IMR-90 (cell line): Measurements from ENCODE around the gene MCF2L. TPM values are rescaled to one million over a fixed set of nuclear protein-coding genes. Genes with fewer than 3 reads are reported as not detected.

Experiments used
- ATAC-seq: fragments of 200-7000 bp; cut with Tn5 transposase; 2 replicates; pipeline ENCODE4 v1.9.1; 2020; ENCODE audit warnings: low read depth, mild to moderate bottlenecking, moderate library complexity
- BruUV-seq: library from RNA; stranded (reverse); fragments of 400-500 nt; replicated peaks from 2 replicates; lab custom pipeline; 2021; lab: Mats Ljungman, UMichigan
- CTCF ChIA-PET: fragments of 300-600 bp; formaldehyde crosslinking; extraction: SDS; loops from one replicate; lab custom pipeline; 2021; ENCODE audit warnings: antibody characterized with exemption; lab: Yijun Ruan, JAX
- POLR2A ChIA-PET: fragments of 300-600 bp; sonication (Branson Sonifier 250); formaldehyde crosslinking; loops from one replicate; lab custom pipeline; 2022; ENCODE audit warnings: antibody characterized with exemption; ENCODE audit not compliant: unreplicated experiment; lab: Charles Lee
- DNase-seq: peaks from one replicate; pipeline ENCODE4 v3.0.0; 2013
- H2AFZ ChIP-seq: replicated peaks from 2 replicates; pipeline ENCODE3; 2013; ENCODE audit warnings: low read length, mild to moderate bottlenecking; ENCODE audit not compliant: poor library complexity
- H2AK5ac ChIP-seq: 2 replicates; pipeline ENCODE4 v1.6.1; 2013; ENCODE audit warnings: low read depth, low read length, inconsistent platforms
- H2AK9ac ChIP-seq: replicated peaks from 2 replicates; pipeline ENCODE3; 2013; ENCODE audit warnings: mild to moderate bottlenecking, low read depth, low read length, moderate library complexity; ENCODE audit not compliant: poor library complexity
- H2BK120ac ChIP-seq: 2 replicates; pipeline ENCODE4 v1.6.1; 2013; ENCODE audit warnings: low read depth, low read length, inconsistent platforms
- H2BK15ac ChIP-seq: 3 replicates; pipeline ENCODE4 v1.6.1; 2013; ENCODE audit warnings: low read depth, low read length, inconsistent platforms
- H2BK20ac ChIP-seq: 2 replicates; pipeline ENCODE4 v1.6.1; 2013; ENCODE audit warnings: low read depth, mild to moderate bottlenecking, inconsistent platforms, low read length, moderate library complexity
- H2BK5ac ChIP-seq: 2 replicates; pipeline ENCODE4 v1.6.1; 2013; ENCODE audit warnings: mild to moderate bottlenecking, low read depth, low read length, inconsistent platforms; ENCODE audit not compliant: poor library complexity, severe bottlenecking
- H3K14ac ChIP-seq: replicated peaks from 2 replicates; pipeline ENCODE4 v1.6.1; 2013; ENCODE audit warnings: low read depth, low read length, inconsistent platforms
- H3K18ac ChIP-seq: 2 replicates; pipeline ENCODE4 v1.6.1; 2013; ENCODE audit warnings: low read depth, low read length, control low read depth
- H3K23ac ChIP-seq: 2 replicates; pipeline ENCODE4 v1.6.1; 2013; ENCODE audit warnings: low read depth, low read length, inconsistent platforms
- H3K27ac ChIP-seq: 2 replicates; pipeline ENCODE4 v1.5.1; 2013; ENCODE audit warnings: mild to moderate bottlenecking, control low read depth, low read length; ENCODE audit not compliant: insufficient read depth
- H3K27me3 ChIP-seq: 2 replicates; pipeline ENCODE4 v1.6.1; 2013; ENCODE audit warnings: low read length; ENCODE audit not compliant: control insufficient read depth, insufficient read depth
- H3K36me3 ChIP-seq: 2 replicates; pipeline ENCODE4 v1.6.1; 2013; ENCODE audit warnings: low read length, mixed read lengths; ENCODE audit not compliant: control insufficient read depth, insufficient read depth
- H3K4ac ChIP-seq: 2 replicates; pipeline ENCODE4 v1.6.1; 2013; ENCODE audit warnings: low read depth, low read length, inconsistent platforms
- H3K4me1 ChIP-seq: 2 replicates; pipeline ENCODE4 v1.6.1; 2013; ENCODE audit warnings: low read length, mixed read lengths; ENCODE audit not compliant: control insufficient read depth, insufficient read depth
- H3K4me2 ChIP-seq: 2 replicates; pipeline ENCODE4 v1.6.1; 2013; ENCODE audit warnings: low read depth, mild to moderate bottlenecking, control low read depth, low read length, moderate library complexity
- H3K4me3 ChIP-seq: 2 replicates; pipeline ENCODE4 v1.5.1; 2013; ENCODE audit warnings: low read depth, mild to moderate bottlenecking, control low read depth, low read length, moderate library complexity; ENCODE audit not compliant: insufficient read depth
- H3K56ac ChIP-seq: 2 replicates; pipeline ENCODE4 v1.6.1; 2013; ENCODE audit warnings: low read length, inconsistent platforms; ENCODE audit not compliant: insufficient read depth; ENCODE audit errors: extremely low read depth
- H3K79me1 ChIP-seq, 2 experiments: 2 replicates each; pipeline ENCODE4 v1.6.1; 2013; ENCODE audit warnings: low read length in 2 of 2, inconsistent platforms in 1 of 2, low read depth in 1 of 2
- H3K9ac ChIP-seq: 2 replicates; pipeline ENCODE4 v1.6.1; 2013; ENCODE audit warnings: low read depth, low read length, control low read depth
- H3K9me1 ChIP-seq: 2 replicates; pipeline ENCODE4 v1.6.1; 2013; ENCODE audit warnings: low read length, inconsistent platforms; ENCODE audit not compliant: insufficient read depth
- H3K9me3 ChIP-seq: 2 replicates; pipeline ENCODE4 v1.6.1; 2013; ENCODE audit warnings: low read length; ENCODE audit not compliant: control insufficient read depth, insufficient read depth
- H4K20me1 ChIP-seq: 2 replicates; pipeline ENCODE4 v1.6.1; 2013; ENCODE audit warnings: low read length, inconsistent platforms; ENCODE audit not compliant: insufficient read depth
- H4K5ac ChIP-seq: 2 replicates; pipeline ENCODE4 v1.6.1; 2013; ENCODE audit warnings: mild to moderate bottlenecking, low read depth, low read length, control low read depth
- H4K8ac ChIP-seq, 2 experiments: 2 replicates each; pipeline ENCODE4 v1.6.1; 2013; ENCODE audit warnings: low read depth in 2 of 2, low read length in 2 of 2, control low read depth in 1 of 2, inconsistent platforms in 1 of 2
- H4K91ac ChIP-seq: 2 replicates; pipeline ENCODE4 v1.6.1; 2013; ENCODE audit warnings: low read depth, low read length, inconsistent platforms; ENCODE audit not compliant: insufficient read depth
- BHLHE40 ChIP-seq: fragments of 150-350 bp; IDR thresholded peaks from 2 replicates; pipeline ENCODE4 v1.6.1; 2016; ENCODE audit warnings: mild to moderate bottlenecking, low read depth, low read length
- CEBPB ChIP-seq: IDR thresholded peaks from 2 replicates; pipeline ENCODE4 v1.6.1; 2012; ENCODE audit warnings: low read depth, low read length, improper control_type of control experiment
- CHD1 ChIP-seq: IDR thresholded peaks from 2 replicates; pipeline ENCODE4 v1.6.1; 2012; ENCODE audit warnings: low read depth, low read length, improper control_type of control experiment
- CTCF ChIP-seq: conservative IDR thresholded peaks from 2 replicates; pipeline ENCODE4 v1.5.1; 2012; ENCODE audit warnings: mild to moderate bottlenecking, low read depth, low read length, improper control_type of control experiment
- ELK1 ChIP-seq: fragments of 150-350 bp; IDR thresholded peaks from 2 replicates; pipeline ENCODE4 v1.6.1; 2016; ENCODE audit warnings: low read depth, mild to moderate bottlenecking, low read length, moderate library complexity, borderline replicate concordance
- FOS ChIP-seq: fragments of 150-350 bp; IDR thresholded peaks from 2 replicates; pipeline ENCODE4 v1.6.1; 2016; ENCODE audit warnings: low read depth, low read length
- MAFK ChIP-seq: IDR thresholded peaks from 2 replicates; pipeline ENCODE4 v1.6.1; 2012; ENCODE audit warnings: low read depth, low read length, improper control_type of control experiment
- MAZ ChIP-seq: IDR thresholded peaks from 2 replicates; pipeline ENCODE4 v1.6.1; 2012; ENCODE audit warnings: low read depth, mild to moderate bottlenecking, low read length, improper control_type of control experiment, moderate library complexity, borderline replicate concordance
- MXI1 ChIP-seq: IDR thresholded peaks from 2 replicates; pipeline ENCODE4 v1.6.1; 2012; ENCODE audit warnings: low read depth, mild to moderate bottlenecking, low read length, moderate library complexity, borderline replicate concordance
- NFE2L2 ChIP-seq: fragments of 150-350 bp; IDR thresholded peaks from 2 replicates; pipeline ENCODE4 v1.6.1; 2016; ENCODE audit warnings: low read depth, mild to moderate bottlenecking, low read length
- POLR2A ChIP-seq: IDR thresholded peaks from 2 replicates; pipeline ENCODE4 v1.6.1; 2012; ENCODE audit warnings: mild to moderate bottlenecking, low read depth, low read length
- RAD21 ChIP-seq: IDR thresholded peaks from 2 replicates; pipeline ENCODE4 v1.6.1; 2012; ENCODE audit warnings: low read length, improper control_type of control experiment
- RCOR1 ChIP-seq: IDR thresholded peaks from 2 replicates; pipeline ENCODE4 v1.6.1; 2012; ENCODE audit warnings: mild to moderate bottlenecking, low read length, improper control_type of control experiment; ENCODE audit not compliant: insufficient replicate concordance
- RFX5 ChIP-seq: IDR thresholded peaks from 2 replicates; pipeline ENCODE4 v1.8.0; 2012; ENCODE audit warnings: low read depth, mild to moderate bottlenecking, low read length, moderate library complexity
- SMC3 ChIP-seq: fragments of 150-350 bp; IDR thresholded peaks from 2 replicates; pipeline ENCODE4 v1.6.1; 2016; ENCODE audit warnings: low read depth, mild to moderate bottlenecking, antibody characterized with exemption, low read length, moderate library complexity
- WGBS, 2 experiments: methylation state at CpG; one replicate each; pipeline versions ENCODE4 v1.1.5 to v1.1.7; 2013; ENCODE audit warnings: missing lambda C conversion rate in 2 of 2; ENCODE audit not compliant: insufficient read length in 1 of 2; ENCODE audit errors: extremely low coverage in 2 of 2; 5-methylcytosine and 5-hydroxymethylcytosine counted together
- dilution Hi-C: fragments of 300-500 bp; cut with HindIII; formaldehyde crosslinking; loops from one replicate; pipeline ENCODE4 v1.14.3; 2018; ENCODE audit warnings: low sequenced_read_pairs; ENCODE audit not compliant: unreplicated experiment
- in situ Hi-C: fragments of 300-500 bp; cut with MboI; formaldehyde crosslinking; loops from 3 replicates; pipeline ENCODE4 v1.14.3; 2019; ENCODE audit warnings: low sequenced_read_pairs, inconsistent platforms, mixed read lengths
- intact Hi-C: fragments of 100-400 bp; cut with micrococcal nuclease; formaldehyde crosslinking; loops from 2 replicates; pipeline ENCODE4 v1.10.0; 2022
- polyA plus RNA-seq, 3 experiments: library from polyadenylated mRNA; depleted of rRNA; stranded (reverse); fragments of >200 nt; gene quantifications; 2 replicates each; pipeline ENCODE4 v1.2.3, GENCODE V29; 2012; ENCODE audit warnings: low replicate concordance in 1 of 3
- total RNA-seq: library from RNA; depleted of rRNA; stranded (reverse); fragments of >200 nt; gene quantifications from 2 replicates; pipeline ENCODE4 v1.2.3, GENCODE V29; 2012
- TF ChIP-seq, protein P1 (sequence below): fragments of 150-350 bp; IDR thresholded peaks from 2 replicates; pipeline ENCODE4 v1.6.1; 2017; ENCODE audit warnings: mild to moderate bottlenecking, antibody characterized with exemption, low read length, low read depth

MCF2L gene
- total and polyA plus RNA-seq, 2 of the 4 experiments (the other 2 are of a cell fraction): 0.18 TPM; not detected in 1

DNA sequence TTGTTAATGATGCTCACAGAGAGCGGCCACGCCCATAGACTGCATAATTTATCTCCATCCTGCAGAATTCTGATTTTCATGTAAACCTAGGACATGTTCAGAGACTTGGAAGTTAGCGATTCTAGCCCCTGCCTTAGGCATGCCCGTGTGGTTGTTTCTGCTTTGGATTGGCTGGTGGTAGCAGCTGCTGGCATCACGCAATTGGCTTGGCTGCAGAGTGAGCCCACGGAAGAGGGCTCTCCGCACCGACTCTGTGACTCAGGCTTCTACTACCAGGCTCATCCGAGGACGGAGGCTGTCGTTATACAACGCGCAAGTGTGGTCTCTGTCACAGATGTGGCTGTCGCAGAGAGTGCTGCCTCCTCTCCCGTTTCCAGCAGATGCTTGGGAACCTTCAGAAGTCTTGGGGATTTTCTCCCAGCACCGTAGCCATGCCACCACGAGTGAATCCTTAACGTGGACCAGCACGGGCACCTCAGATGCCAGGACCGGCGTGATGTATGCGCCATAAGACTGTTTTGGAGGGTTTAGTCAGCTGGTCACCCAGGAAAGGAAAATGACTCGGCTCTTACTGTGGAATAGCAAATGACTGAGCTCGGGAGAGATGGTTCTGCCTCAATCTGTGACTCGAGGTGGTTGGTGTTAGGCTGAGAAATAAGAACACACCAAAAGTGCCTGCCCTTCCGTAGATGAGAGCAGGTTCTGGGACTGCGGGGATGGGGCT, 75.5 kb downstream of the MCF2L start:
- BruUV-seq: no TSS peak
- POLR2A ChIA-PET: no interaction called here

More for the DNA sequence above, 75.5 kb downstream of the MCF2L start:
- intact Hi-C loops: no loop called here
- CTCF ChIA-PET: no interaction called here
- no peaks in the 10 kb centered on the region for H3K36me3 ChIP-seq
- H4K5ac ChIP-seq: no peak overlapping the region
- no peak overlapping the region for H3K4me2 ChIP-seq
- no peak overlapping the region for H3K23ac ChIP-seq
- H3K14ac ChIP-seq: no peak overlapping the region
- no peak overlapping the region for H3K27ac ChIP-seq
- no peak overlapping the region for H3K4me3 ChIP-seq
- in situ Hi-C loops: no loop called here
- peak overlapping the region; percentile 10 for H2AK9ac ChIP-seq
- H4K8ac ChIP-seq: no peak overlapping the region
- H3K9ac ChIP-seq: no peak overlapping the region
- 75% methylated on average over 20 of the region's 27 CpGs; no CpG with 5 or more reads in 1 of the 2 experiments for WGBS, 2 experiments
- H2BK5ac ChIP-seq: no peak overlapping the region
- TF ChIP-seq ELK1 (no peak), RCOR1 (no peak), CHD1 (no peak), MAZ (no peak), BHLHE40 (no peak), MXI1 (no peak), CTCF (no peak), NFE2L2 (no peak), RAD21 (no peak), POLR2A (no peak), CEBPB (no peak), SMC3 (no peak), RFX5 (no peak), FOS (no peak), MAFK (no peak)
- TF ChIP-seq, protein P1, sequence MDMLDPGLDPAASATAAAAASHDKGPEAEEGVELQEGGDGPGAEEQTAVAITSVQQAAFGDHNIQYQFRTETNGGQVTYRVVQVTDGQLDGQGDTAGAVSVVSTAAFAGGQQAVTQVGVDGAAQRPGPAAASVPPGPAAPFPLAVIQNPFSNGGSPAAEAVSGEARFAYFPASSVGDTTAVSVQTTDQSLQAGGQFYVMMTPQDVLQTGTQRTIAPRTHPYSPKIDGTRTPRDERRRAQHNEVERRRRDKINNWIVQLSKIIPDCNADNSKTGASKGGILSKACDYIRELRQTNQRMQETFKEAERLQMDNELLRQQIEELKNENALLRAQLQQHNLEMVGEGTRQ: no peak
- no peaks in the 10 kb centered on the region for H3K4me1 ChIP-seq
- peak overlapping the region; percentile 32 for H2AFZ ChIP-seq
- no peaks in the 10 kb centered on the region for H3K9me1 ChIP-seq
- no peaks in the 10 kb centered on the region for H3K79me1 ChIP-seq
- no peak overlapping the region for H2BK120ac ChIP-seq
- H3K56ac ChIP-seq: no peak overlapping the region
- ATAC-seq (no peak), DNase-seq (no peak)
- no peak overlapping the region for H2BK20ac ChIP-seq
- H3K4ac ChIP-seq: no peak overlapping the region
- H4K20me1 ChIP-seq: no peaks in the 10 kb centered on the region
- H3K27me3 ChIP-seq: peaks cover 61% of the 10 kb centered on the region
- H3K9me3 ChIP-seq: no peaks in the 10 kb centered on the region
- H2AK5ac ChIP-seq: no peak overlapping the region
- no peak overlapping the region for H3K18ac ChIP-seq
- dilution Hi-C loops: no loop called here
- H4K91ac ChIP-seq: no peak overlapping the region
- no peak overlapping the region for H2BK15ac ChIP-seq
